Mucosa of descending colon (tissue), 3 donors: ENCODE data around the gene DPM2. TPM values are rescaled to one million over a fixed set of nuclear protein-coding genes. Genes with fewer than 3 reads are reported as not detected.

Source experiments
- ATAC-seq: fragments of 200-7000 bp; cut with Tn5 transposase; one replicate; pipeline ENCODE4 v1.9.1; 2020; ENCODE audit warnings: mild to moderate bottlenecking, moderate library complexity
- DNase-seq, 3 donors: peaks; one replicate each; pipeline ENCODE4 v3.0.0-alpha.2; 2020
- H3K36me3 ChIP-seq: fragments of 200-600 bp; one replicate; pipeline ENCODE4 v1.8.0; 2021; ENCODE audit warnings: low read depth, mild to moderate bottlenecking
- H3K4me1 ChIP-seq: fragments of 200-600 bp; one replicate; pipeline ENCODE4 v1.8.0; 2021; ENCODE audit warnings: low read depth, mild to moderate bottlenecking
- H3K4me3 ChIP-seq: fragments of 200-600 bp; one replicate; pipeline ENCODE4 v1.8.0; 2021; ENCODE audit warnings: mild to moderate bottlenecking
- H3K9me3 ChIP-seq: fragments of 200-600 bp; one replicate; pipeline ENCODE4 v1.8.0; 2021; ENCODE audit warnings: mild to moderate bottlenecking
- CTCF ChIP-seq: fragments of 200-600 bp; IDR thresholded peaks from one replicate; pipeline ENCODE4 v1.8.0; 2022; ENCODE audit warnings: antibody characterized with exemption, mild to moderate bottlenecking
- intact Hi-C, 2 donors: fragments of 100-400 bp; cut with DNase I in 1 of 2; cut with micrococcal nuclease in 1 of 2; formaldehyde crosslinking; loops; one replicate each; pipeline versions ENCODE4 v1.11.0 to v1.11.1; 2022; cut with DNase I, micrococcal nuclease
- total RNA-seq, 3 donors: library from RNA; stranded (reverse); fragmentation: NEBNext Ultra II Directional in 2 of 3; extraction: Animal tissue kit (Norgen Biotek cat#: 25700) in 2 of 3; gene quantifications; one replicate each; pipeline versions ENCODE4 v1.2.1 to v1.2.4, GENCODE V29; 2021 to 2023
- donor health status: DM: no; HTN: no; CAD: no; lungs with moderate emphysema.
- donor health status: DM: no; HTN: no; CAD: no.
- donor health status: DM: no; HTN: yes; CAD: no.

Gene DPM2
- total RNA-seq, 3 donors from 2014 or later = 23.0 to 30.4 (median 29.4) TPM

- H3K4me3 ChIP-seq = peak overlapping the region; percentile 84
- peak; percentile 4 for ATAC-seq
- intact Hi-C loops = no loop called here
- peaks cover 66% of the 10 kb centered on the region for H3K4me1 ChIP-seq
- no peaks in the 10 kb centered on the region for H3K36me3 ChIP-seq
- peak; percentile 64 to 74 (median 74) for DNase-seq
- no peak for TF ChIP-seq CTCF
- no peaks in the 10 kb centered on the region for H3K9me3 ChIP-seq
Observed at GRCh38 chr9:127977884-127978647, 40.4 kb upstream of the DPM2 start.

- Histone ChIP-seq H3K4me1 (peaks cover 74% of the 10 kb centered on the region), H3K9me3 (no peaks in the 10 kb centered on the region), H3K36me3 (no peaks in the 10 kb centered on the region), H3K4me3 (no peak overlapping the region)
- TF ChIP-seq CTCF = no peak
- peak; percentile 69 to 70 (median 70) for DNase-seq
- ATAC-seq = peak; percentile 43
- intact Hi-C loops = no loop called here
Observed at GRCh38 chr9:127977009-127977883, 39.6 kb upstream of the DPM2 start.

GRCh38 chr9:127976498-127976897 lies 38.8 kb upstream of the DPM2 start:
- no peaks in the 10 kb centered on the region for H3K9me3 ChIP-seq
- peak; percentile 78 to 90 (median 82) for DNase-seq
- H3K4me1 ChIP-seq = peaks cover 77% of the 10 kb centered on the region
- no peak for TF ChIP-seq CTCF
- H3K36me3 ChIP-seq = no peaks in the 10 kb centered on the region
- intact Hi-C loops = no loop called here
- no peak overlapping the region for H3K4me3 ChIP-seq
- ATAC-seq = peak; percentile 57

- H3K36me3 ChIP-seq = no peaks in the 10 kb centered on the region
- TF ChIP-seq CTCF = no peak
- intact Hi-C loops = no loop called here
- H3K4me3 ChIP-seq = no peak overlapping the region
- peak in 1 of 3 donors; percentile 33 for DNase-seq
- no peak for ATAC-seq
- H3K4me1 ChIP-seq = peaks cover 82% of the 10 kb centered on the region
- H3K9me3 ChIP-seq = no peaks in the 10 kb centered on the region
Observed at GRCh38 chr9:127975376-127976315, 38.0 kb upstream of the DPM2 start.

GRCh38 chr9:127974769-127975261 lies 37.2 kb upstream of the DPM2 start:
- peak in 2 of 3 donors; percentile 47 to 64 for DNase-seq
- H3K9me3 ChIP-seq = no peaks in the 10 kb centered on the region
- ATAC-seq = no peak
- TF ChIP-seq CTCF = no peak
- intact Hi-C loops = no loop called here
- H3K4me3 ChIP-seq = no peak overlapping the region
- H3K36me3 ChIP-seq = no peaks in the 10 kb centered on the region
- H3K4me1 ChIP-seq = peaks cover 90% of the 10 kb centered on the region
